HG02938 (cell line): ENCODE data around the gene PKP4.
"Not testable (repeated sequence)": the region's sequence is repeated elsewhere in the genome, so short reads cannot be mapped to it uniquely, and the experiment has no call there.

ENCODE experiments used
- ATAC-seq: cut with Tn5 transposase; IDR thresholded peaks from one replicate; pipeline ENCODE4 v1.9.1; 2021; ENCODE audit warnings: mild to moderate bottlenecking, moderate library complexity; ENCODE audit not compliant: unreplicated experiment

Gene PKP4

DNA sequence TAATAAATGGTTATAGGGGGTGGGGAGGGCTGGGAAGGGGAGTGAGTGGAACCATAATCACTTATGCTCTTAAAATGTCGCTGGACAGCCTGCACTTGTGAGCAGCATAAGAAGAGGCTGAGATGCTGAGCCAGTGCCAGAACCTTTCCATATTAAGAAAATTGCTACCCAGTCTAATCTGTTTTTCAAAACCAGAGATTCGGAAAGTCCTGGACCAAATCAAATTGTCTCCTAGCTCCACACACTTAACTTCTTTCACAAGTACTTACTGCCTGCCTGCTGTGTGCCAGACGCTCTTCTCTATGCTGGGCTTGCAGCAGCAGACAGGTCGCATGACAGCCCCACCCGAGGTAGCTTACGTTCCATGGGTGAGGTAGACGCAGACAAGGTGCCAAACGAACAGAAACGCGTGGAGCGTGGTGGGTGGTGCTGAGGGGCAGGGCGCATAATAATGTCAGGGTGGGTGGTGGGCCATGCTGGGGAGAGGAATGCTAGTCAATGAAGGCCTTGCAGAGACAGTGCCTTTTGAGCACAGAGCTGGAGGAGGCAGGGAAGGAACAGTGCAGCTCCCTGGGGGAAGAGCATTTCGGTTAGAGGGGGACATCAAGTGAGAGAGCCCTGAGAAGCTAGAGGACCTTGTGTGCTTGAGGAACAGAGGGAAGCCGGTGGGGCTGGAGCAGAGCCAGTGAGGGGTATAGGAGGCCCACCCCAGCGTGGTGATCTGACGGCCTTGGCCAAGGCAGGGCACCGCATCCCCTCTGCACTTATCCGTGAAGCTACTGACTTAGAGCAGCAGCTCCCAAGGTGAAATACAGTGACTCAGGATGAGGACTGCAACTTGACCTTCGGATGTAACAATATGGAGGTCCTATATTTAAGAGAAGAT lies 214.9 kb downstream of the PKP4 start:
- ATAC-seq, result no peak

DNA sequence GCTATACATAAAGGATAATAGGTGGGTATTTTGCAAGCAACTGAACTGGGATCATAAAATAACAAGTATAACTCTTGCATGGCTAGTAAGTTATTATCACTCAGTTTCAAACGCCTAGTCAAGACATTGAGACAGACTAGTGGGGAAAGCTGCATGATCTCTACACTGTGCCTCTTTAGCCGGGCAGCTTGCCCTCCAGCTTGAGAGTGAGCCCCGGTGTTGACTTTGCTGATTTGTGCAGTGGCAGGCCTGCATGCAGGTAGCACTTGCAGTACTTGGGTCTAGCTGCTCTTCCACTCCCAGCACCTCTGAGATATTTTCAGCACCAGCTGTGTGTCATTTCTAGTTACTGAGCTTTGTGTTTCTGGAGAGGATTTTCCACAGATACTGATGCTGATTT lies 219.5 kb downstream of the PKP4 start:
- ATAC-seq, result no peak

DNA sequence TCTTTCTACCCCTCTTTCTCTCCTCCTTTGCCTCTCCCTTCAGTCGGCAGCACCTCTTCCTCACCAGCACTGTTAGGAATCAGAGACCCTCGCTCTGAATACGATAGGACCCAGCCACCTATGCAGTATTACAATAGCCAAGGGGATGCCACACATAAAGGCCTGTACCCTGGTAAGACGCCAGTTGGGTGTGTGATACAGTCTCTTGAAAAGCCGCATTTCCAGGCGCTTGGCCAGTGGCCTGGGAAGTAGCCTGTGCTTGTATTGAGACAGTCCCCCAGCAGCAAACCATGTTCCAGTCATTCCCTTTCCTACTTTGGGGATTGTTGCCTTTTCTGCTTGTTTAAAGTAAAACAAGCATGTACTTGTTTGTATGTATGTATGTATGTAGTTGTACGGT lies 219.9 kb downstream of the PKP4 start:
- ATAC-seq, result no peak

DNA sequence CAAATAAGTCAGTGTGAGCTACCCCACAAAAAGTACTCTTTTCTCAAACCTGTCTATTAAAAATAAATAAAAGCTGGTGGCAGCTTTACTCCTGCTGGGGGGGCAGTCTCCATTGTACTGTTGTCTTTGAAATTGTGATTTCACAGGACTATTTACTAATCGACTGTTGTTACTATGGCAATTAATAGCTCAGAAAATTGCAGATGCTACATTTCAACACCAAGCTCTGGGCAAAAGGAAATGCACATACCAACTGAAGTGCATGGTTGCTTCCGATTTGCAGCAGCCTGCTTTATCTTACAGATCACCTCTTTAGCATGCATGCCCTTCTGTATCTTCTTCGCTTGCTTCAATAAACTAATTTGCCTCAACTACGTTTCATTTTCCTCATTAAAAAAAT lies 220.8 kb downstream of the PKP4 start:
- ATAC-seq, result no peak

DNA sequence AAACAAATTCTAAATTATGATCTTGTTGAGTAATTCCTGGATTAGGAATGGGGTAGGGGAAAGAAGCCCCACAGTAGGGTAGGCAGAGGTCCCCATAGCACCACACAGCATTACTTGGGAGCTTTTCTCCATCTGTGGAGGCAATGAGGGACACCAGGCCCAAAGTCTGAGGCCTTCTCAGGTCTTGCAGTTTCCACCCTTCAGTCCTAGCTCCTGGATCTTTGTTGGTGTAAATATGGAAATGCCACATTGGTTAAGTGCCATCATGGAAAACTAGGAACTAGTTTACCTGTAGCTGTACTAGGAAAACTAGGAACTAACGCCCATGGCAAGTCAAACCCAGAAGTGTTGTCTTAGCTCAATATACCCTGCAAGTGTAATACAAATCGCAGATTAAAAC lies 225.1 kb downstream of the PKP4 start:
- ATAC-seq, result no peak

DNA sequence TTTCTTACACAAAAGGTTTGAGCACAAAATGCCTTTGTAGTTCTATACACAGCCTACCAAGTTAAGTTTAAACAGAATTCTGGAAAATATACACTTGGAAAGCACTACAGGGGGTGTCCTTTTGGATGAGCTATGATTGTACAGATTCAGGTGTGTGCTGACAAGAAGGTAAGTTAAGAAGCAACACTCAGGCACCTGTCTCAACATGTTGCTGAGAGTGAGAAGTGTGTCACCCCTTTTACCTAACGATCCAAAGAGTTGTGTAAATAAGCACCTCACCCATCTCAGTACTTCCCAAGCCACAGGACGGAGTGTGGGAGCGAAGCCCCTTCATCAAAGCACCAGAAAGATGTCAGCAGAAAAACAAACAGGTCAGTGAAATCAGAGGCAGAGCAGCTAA lies 228.9 kb downstream of the PKP4 start:
- no peak for ATAC-seq

DNA sequence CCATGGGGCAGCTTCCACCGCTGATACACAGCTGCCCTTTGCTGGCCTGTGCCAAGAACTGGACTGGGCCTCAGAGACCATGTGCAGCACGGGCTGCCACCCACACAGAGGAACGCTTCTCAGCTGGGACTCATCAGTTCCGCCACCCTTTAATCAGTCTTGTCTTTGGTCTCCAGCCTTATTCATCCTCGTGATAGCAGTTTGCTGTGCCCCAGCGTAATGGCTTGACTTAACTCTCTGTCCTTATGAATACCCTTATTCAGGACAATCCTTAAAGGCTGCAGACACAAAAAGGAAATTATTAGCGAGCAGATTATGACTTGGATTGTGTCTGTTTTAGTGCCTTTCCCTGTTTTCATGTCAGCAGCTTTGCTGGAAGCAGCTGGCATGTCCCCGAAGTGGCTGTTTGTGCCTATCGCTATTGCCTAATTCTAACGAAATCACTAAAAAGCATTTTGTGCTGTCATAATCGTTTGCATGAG lies 229.5 kb downstream of the PKP4 start:
- ATAC-seq, result no peak

DNA sequence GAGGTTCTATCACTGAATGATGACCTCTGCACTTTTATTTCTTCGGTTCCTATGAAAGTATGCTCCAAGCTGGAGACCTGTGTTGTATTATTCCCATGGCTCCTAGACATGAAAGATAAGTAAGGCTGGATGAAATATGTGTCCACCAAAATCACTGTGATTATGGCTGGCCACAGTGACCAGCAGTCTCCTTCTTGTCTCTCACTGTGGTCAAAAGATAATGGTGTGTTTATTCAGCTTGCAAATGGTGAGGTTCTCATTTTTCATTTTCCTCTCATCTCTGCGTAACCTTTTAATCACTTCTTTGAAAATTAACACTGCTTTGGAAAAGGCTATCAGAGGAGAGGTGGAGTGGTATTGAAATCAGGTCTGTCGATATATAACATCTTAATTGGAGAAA lies 230.6 kb downstream of the PKP4 start:
- no peak for ATAC-seq

DNA sequence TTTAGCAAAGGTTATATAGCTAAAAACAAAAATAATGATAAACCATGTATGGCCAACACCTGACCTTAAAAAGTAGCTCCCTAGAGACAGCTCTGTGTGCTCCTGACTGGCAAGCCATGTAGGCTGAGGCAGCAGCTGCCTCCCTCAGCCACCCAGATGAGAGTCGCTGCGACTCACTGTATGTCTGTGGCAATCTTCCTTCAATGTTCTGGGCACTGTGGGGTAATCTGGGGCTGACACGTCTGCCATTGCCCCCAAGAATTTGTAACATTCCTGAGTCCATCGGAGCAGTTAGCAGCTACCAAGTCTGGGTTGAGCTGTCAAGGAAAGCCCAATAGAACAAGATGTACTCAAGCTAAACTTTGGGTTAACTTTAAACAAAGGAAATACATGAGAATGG lies 232.0 kb downstream of the PKP4 start:
- no peak for ATAC-seq

DNA sequence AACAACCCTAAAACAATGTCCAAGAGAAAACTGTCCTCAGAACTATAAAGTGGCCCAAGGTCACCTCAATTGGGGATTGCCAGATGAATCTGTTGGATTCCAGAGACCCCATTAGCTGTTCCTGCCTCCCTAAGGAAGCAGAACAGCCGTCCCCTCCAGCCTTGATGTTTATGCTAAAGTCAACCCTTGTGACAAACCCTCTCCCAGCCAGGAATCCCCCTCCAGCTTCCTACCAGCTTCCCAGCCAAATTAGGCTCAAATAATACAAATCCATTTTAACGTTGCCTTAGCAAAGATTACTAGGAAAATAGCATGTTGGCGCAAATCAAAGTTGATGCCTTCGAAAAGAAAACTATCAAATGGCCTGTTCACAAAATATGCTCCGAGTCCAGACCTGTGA lies 232.6 kb downstream of the PKP4 start:
- no peak for ATAC-seq

DNA sequence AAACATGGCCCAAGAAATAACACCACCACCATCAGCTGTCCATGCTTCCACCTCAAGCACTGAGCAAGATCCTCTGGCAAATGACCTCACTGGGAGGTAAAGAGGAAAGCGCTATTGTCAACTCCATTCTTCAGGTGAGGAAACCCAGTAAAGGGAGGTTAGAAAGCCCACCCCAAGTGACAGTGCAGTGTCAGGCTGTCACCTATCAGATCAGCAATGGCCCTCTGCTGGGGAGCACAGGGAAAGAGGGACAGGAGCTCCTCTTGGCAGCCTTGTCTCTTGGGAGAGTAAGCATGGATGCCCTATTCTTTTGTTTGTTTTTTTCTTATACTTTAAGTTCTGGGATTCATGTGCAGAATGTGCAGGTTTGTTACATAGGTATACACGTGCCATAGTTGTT lies 234.1 kb downstream of the PKP4 start:
- no peak for ATAC-seq

DNA sequence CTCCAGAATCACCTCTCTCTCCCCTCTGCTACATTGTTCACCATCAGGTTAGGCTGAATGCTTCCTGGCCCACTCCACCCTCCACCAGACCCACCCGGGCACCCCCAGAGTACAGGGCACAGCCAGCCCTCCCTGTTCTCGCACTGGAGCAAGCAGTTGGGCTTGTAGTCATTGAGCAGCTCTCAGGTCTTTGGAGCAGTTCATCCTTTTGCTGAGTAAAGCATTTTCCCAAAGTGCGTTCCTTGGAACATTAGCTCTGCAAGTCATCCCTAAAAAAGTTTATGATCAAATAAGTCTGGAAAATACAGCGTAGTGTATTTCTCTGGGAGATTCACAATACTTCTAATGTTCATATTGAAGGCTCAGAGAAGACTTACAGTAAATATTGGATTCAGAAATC lies 234.9 kb downstream of the PKP4 start:
- ATAC-seq, result no peak

DNA sequence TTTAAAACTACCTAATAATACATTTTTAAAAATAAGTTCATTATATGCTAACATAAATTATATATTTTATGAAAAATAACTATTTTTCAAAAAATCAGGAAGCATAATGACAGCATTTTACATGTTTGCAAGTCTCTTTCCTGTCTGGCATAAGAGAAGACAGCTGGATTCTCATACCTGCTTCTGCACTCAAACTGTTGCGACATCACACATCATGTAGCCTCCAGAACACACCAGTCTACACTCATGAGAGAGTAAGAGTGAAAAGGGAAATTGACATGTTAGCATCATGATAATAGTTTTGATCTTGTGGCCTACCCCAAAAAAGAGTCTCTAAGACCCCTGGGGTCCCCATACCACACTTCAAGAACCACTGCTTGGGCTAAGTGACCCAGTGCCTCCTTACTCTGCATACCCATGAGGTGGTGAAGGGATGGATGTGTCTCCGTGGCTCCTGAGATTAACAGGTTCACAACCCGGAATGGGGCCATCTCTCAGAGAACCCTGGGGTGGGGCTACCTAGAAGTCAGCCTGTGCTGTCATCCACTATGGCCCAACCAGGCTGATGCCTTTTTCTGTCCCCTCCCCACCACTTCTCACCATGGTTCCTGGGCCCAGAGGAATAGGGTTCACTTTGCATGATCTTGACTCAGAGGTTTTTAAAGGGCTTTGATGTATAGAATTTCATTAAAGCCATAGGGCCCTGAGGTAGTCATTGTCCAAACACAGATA lies 235.8 kb downstream of the PKP4 start:
- ATAC-seq, result no peak

DNA sequence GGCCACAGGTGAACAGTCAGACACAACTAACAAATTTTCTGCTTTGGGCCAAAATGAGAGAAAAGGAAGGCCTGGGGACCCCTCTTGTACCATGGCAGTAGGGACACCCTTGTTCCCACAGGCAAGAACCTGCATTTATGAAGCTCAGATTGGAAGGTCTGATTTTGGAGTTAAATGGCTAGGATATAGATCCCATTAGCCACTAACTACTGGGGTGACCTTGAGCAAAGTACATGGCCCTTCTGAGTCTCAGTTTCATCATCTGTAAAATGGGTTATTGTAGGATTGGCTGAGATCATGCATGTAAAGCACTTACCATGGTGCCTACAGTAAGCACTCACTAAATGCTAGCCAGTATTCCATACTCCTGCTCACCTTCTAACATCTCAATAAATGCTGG lies 236.7 kb downstream of the PKP4 start:
- ATAC-seq, result no peak

DNA sequence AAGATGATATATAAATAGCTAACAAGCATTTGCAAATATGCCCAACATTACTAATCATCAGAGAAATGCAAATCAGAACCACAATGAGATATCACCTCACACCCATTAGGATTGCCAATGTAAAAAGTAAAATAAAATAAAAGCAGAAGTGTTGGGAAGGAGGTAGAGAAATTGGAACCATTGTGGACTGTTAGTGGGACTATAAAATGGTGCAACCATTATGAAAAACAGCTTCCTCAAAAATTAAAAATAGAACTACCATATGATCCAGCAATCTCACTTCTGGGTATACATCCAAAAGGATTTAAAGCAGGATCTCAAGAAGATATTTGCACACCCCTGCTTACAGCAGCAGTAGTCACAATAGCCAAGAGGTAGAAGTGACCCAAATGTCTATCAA lies 238.6 kb downstream of the PKP4 start:
- no peak for ATAC-seq

DNA sequence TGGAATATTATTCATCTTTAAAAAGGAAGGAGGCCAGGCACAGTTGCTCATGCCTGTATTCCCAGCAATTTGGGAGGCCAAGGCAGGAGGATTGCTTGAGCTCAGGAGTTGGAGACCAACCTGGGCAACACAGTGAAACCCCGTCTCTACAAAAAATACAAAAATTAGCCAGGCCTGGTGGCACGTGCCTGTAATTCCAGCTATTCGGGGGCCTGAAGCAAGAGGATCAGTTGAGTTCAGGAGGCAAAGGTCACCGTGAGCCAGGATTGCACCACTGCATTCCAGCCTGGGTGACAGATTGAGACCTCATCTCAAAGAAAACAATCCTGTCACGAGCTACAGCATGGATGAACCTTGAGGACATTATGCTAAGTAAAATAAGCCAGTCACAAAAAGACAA lies 239.0 kb downstream of the PKP4 start:
- ATAC-seq, result not testable (repeated sequence)

DNA sequence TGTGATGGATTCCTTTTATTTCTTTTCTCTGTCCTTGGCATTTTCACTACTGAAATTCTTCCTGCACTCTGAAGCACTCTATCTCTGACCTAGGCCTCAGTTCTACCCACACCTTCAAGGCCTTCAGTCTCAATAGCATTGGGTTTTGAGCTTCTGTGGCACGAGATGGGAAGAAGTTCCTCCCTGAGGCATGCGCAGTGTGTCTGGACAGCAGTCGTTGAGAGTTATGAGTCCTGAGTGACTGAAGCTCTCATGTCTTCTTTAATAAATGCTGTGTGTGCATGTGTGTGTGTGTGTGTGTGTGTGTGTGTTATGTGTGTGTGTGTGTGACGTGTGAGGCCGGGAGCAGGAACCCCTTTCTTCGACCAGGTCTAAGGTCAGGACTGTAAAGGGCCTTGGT lies 242.6 kb downstream of the PKP4 start:
- no peak for ATAC-seq

DNA sequence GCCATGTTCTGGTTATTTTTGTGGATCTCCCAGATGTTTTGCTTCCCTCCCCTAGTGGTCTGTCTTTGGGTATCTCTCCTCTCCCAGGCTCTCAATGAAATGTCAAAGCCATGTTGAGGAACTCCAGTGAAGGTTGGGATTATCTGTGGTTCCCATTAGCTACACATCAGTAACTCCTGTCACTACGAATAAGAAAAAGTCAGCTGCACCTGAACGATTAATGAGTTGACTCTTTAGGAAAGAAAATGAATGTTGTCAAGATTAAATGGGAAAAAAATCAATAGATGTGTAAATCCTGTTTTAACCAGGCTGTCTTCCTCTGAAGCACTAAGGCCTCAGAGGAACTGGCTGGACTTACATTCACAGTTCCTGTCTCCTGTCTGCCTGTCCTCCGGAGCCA lies 244.3 kb downstream of the PKP4 start:
- ATAC-seq, result no peak

DNA sequence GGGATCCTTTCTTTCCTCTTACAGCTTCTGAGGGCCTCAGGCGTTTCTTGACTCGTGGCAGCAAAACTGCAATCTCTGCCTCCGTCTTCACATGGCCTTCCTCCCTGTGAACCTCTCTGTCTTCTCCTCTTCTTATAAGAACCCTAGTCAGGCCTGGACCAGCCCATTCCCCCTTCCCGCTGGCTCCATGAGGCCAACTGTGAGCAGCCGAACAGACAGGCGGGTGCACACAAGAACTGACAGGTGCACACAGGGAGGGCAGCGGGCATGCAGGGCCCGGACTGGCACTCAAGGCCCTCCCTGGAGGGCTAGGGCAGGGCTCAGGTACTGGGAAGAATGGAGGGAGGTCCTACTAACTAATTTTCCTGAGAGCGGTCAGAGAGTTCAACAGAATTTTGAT lies 246.0 kb downstream of the PKP4 start:
- ATAC-seq, result no peak

DNA sequence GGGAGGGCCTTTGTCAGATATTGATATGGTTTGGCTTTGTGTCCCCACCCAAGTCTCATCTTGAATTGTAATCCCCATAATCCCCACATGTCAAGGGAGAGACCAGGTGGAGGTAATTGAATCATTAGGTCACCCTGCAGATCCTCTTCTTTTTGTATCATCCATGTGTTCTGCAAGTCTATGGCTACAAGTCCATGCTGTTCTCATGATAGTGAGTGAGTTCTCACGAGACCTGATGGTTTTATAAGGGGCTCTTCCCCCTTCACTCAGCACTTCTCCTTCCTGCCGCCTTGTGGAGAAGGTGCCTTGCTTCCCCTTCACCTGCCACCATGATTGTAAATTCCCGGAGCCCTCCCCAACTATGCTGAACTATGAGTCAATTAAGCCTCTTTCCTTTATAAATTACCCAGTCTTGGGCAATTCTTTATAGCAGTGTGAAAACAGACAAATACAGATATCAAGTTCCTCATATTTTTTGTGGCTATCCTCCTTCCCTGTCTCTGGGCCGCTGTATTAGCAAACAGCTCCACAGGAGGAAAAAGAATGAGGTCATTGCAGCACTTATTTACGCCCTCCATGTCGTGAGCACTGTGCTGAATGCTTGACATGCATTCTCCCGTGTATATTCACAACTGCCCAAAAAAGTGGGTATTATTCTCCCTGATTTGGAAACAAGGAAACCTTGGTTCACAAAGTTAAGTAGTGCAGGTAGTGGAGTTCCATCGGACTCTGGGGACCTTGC lies 248.1 kb downstream of the PKP4 start:
- not testable (repeated sequence) for ATAC-seq

DNA sequence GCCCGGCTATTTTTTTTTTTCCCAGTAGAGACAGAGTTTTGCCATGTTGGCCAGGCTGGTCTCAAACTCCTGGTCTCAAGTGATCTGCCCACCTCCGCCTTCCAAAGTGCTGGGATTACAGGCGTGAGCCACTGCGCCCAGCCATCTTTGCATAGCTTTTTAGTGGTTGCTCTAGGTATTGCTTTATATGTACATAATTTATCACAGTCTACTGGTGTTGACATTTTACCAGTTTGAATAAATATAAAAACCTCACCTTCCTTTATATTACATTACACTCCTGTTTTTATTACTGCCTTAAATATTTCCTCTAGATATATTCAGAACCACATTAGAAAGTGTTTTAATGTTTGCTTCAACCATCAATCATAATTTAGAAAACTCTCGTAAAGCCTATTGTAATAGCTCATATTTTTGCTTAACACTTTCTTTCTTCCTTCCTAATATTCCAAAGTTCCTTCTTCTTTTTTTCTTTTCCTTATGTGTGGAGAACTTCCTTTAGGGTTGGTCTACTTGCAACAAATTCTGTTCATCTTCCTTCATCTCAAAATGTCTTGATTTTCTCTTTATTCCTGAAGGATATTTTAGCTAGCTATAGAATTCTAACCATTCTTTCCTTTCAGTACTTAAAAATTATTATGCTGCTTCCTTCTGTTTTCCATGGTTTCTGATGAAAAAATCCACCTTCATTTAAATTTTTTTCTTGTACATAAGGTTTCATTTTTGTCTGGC lies 256.2 kb downstream of the PKP4 start:
- ATAC-seq, result no peak
